Ectodermal cell (in vitro differentiated cells): Measurements from ENCODE around the gene PTRHD1.

Source experiments
- H3K27ac ChIP-seq: 2 replicates; pipeline ENCODE4 v1.7.0; 2013; ENCODE audit warnings: mild to moderate bottlenecking, low read depth, low read length; ENCODE audit not compliant: insufficient read depth, poor library complexity, severe bottlenecking
- H3K27me3 ChIP-seq: 2 replicates; pipeline ENCODE4 v1.7.0; 2013; ENCODE audit warnings: mild to moderate bottlenecking, low read length; ENCODE audit not compliant: insufficient read depth, control insufficient read depth, poor library complexity, severe bottlenecking
- H3K36me3 ChIP-seq: one replicate; pipeline ENCODE4 v1.7.0; 2013; ENCODE audit warnings: low read length; ENCODE audit not compliant: control insufficient read depth, insufficient read depth
- H3K4me1 ChIP-seq: one replicate; pipeline ENCODE4 v1.7.0; 2013; ENCODE audit warnings: low read length; ENCODE audit not compliant: control insufficient read depth, insufficient read depth
- H3K4me3 ChIP-seq: 2 replicates; pipeline ENCODE4 v1.7.0; 2013; ENCODE audit warnings: low read depth, low read length, control low read depth; ENCODE audit not compliant: insufficient read depth
- H3K9me3 ChIP-seq: 2 replicates; pipeline ENCODE4 v1.7.0; 2013; ENCODE audit warnings: mild to moderate bottlenecking, low read length, moderate library complexity; ENCODE audit not compliant: control insufficient read depth
- WGBS, 2 experiments: methylation state at CpG; one replicate each; pipeline ENCODE4 v1.1.7; 2013; ENCODE audit warnings: missing lambda C conversion rate in 2 of 2; 5-methylcytosine and 5-hydroxymethylcytosine counted together

The PTRHD1 gene

DNA sequence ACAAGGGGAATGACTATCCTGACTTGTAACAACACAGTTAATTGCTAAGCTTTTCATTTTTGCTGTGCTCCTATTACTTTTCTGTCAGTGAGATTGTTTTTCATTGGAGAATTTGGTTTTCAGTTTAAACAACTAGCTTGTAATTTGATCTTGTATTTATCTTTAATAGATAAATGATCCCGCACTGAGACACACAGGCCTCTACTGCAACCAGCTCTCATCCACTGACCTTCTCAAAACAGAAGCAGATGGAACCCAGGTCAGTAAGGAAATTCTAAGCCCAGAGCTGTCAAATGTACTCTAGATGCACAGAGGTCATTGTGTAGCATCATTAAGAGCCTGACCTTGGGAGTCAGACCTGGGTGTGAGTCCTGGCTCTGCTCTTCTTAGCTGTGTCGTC is 30.7 kb downstream of the PTRHD1 start:
- 96 to 100% methylated on average over 1 to 2 of the region's 2 CpGs for WGBS, 2 experiments
- Histone ChIP-seq H3K4me1 (no peaks in the 10 kb centered on the region), H3K27ac (no peak overlapping the region), H3K4me3 (no peak overlapping the region), H3K9me3 (no peaks in the 10 kb centered on the region), H3K36me3 (peaks cover 3% of the 10 kb centered on the region), H3K27me3 (no peaks in the 10 kb centered on the region)

DNA sequence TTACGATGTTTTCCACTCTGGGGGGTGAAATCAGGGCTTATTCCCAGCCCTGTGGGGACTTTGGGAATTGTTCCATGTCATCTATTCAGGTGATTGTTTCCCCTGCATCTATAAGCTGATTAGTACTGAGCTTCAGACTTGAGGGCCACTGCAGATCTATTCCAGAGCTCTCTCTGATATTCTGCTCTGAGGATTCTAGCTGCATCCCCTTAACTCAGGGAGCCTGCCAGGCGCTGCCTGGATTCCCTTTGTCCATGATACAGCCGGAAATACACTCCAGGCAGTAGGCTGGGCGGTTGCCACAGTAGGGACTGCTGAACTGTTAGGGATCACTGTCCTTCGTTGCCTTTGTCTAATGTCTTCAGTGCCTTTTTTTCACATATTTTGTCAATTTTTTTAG is 31.3 kb downstream of the PTRHD1 start:
- Histone ChIP-seq H3K9me3 (no peaks in the 10 kb centered on the region), H3K27me3 (no peaks in the 10 kb centered on the region), H3K4me1 (no peaks in the 10 kb centered on the region), H3K4me3 (no peak overlapping the region), H3K27ac (no peak overlapping the region), H3K36me3 (peaks cover 3% of the 10 kb centered on the region)
- WGBS, 2 experiments = 88 to 92% methylated on average over 5 of the region's 5 CpGs

DNA sequence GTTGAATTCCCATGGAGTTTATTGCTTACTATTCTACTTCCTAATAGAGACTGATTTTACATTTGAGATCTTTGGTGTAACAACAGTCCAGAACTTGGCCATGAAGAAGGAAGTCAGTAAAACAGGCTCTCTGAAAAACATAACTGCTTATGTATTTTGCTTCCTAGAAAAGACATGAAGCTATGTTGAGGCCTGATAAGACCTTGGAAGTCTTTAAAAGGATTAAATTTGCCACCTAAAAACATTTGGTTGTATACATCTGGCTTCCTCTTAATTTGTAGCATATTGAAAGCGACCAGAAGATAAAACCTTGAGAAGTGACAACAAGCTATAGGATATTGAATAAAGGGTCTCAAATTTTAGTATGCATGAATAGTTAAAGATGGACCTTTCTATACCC is 36.4 kb downstream of the PTRHD1 start:
- Histone ChIP-seq H3K4me3 (no peak overlapping the region), H3K36me3 (peaks cover 3% of the 10 kb centered on the region), H3K27me3 (no peaks in the 10 kb centered on the region), H3K27ac (no peak overlapping the region), H3K4me1 (no peaks in the 10 kb centered on the region), H3K9me3 (no peaks in the 10 kb centered on the region)
- WGBS, 2 experiments = 94 to 100% methylated on average over 1 of the region's 1 CpG

- Histone ChIP-seq H3K9me3 (no peaks in the 10 kb centered on the region), H3K4me3 (no peak overlapping the region), H3K4me1 (no peaks in the 10 kb centered on the region), H3K27ac (no peak overlapping the region), H3K27me3 (no peaks in the 10 kb centered on the region), H3K36me3 (peaks cover 3% of the 10 kb centered on the region)
- WGBS, 2 experiments = 66 to 67% methylated on average over 3 of the region's 3 CpGs
These were observed 38.0 kb downstream of the PTRHD1 start for GRCh38 chr2:24754985-24755705.

DNA sequence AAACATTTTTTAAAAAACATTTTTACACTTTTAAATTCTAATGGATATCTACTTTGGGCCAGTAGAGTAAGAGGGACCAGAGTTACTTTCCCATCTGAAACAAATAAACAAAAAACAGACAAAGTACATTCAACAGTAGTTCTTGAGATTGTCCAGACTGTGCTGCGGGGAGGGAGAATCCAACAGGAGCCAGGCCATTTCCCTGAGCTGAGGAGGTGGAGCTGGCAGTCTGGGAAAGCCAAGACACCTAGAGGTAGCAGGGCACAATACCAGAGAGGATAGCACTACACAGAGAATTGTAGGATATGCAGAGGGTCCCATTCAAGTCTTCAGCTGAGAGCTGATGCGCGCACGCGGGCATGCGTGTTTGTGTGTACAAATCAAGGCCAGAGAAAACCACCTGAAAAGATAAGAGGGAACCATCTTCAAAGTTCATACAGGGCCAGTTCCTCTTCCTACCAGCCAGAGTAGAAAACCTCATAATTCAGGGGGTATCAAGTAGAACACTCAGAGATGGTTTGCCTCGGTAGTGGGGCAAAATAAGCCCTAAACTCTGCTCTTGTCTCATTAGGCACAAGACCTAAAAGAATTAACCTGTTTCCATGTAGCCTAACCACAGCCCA is 44.0 kb downstream of the PTRHD1 start:
- no peaks in the 10 kb centered on the region for H3K36me3 ChIP-seq
- H3K27me3 ChIP-seq = no peaks in the 10 kb centered on the region
- no peaks in the 10 kb centered on the region for H3K4me1 ChIP-seq
- H3K4me3 ChIP-seq = no peak overlapping the region
- no peak overlapping the region for H3K27ac ChIP-seq
- 91 to 92% methylated on average over 7 of the region's 7 CpGs for WGBS, 2 experiments
- no peaks in the 10 kb centered on the region for H3K9me3 ChIP-seq

DNA sequence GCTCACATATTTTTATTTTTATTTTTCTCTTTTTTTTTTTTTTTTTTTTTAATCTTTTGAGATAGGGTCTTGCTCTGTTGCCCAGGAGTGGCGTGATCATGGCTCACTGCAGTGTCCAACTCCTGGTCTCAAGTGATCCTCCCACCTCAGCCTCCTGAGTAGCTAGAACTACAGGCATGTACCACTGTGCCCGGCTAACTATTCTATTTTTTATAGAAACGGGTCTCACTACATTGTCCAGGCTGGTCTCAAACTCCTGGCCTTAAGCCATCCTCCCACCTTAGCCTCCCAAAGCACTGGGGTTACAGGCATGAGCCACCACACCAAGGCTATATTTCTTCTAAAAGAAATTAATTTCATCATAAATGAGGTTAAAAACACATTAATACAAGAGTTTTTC is 45.9 kb downstream of the PTRHD1 start:
- H3K4me3 ChIP-seq = no peak overlapping the region
- WGBS, 2 experiments = 91 to 92% methylated on average over 3 of the region's 3 CpGs
- H3K9me3 ChIP-seq = no peaks in the 10 kb centered on the region
- peaks cover 3% of the 10 kb centered on the region for H3K4me1 ChIP-seq
- H3K27me3 ChIP-seq = no peaks in the 10 kb centered on the region
- H3K36me3 ChIP-seq = no peaks in the 10 kb centered on the region
- H3K27ac ChIP-seq = no peak overlapping the region

GRCh38 chr2:24745825-24746224 is 47.4 kb downstream of the PTRHD1 start:
- 82 to 92% methylated on average over 2 of the region's 2 CpGs for WGBS, 2 experiments
- peaks cover 3% of the 10 kb centered on the region for H3K4me1 ChIP-seq
- no peak overlapping the region for H3K27ac ChIP-seq
- no peak overlapping the region for H3K4me3 ChIP-seq
- H3K9me3 ChIP-seq = no peaks in the 10 kb centered on the region
- H3K36me3 ChIP-seq = no peaks in the 10 kb centered on the region
- no peaks in the 10 kb centered on the region for H3K27me3 ChIP-seq

GRCh38 chr2:24744356-24744755 is 48.8 kb downstream of the PTRHD1 start:
- no peak overlapping the region for H3K4me3 ChIP-seq
- H3K36me3 ChIP-seq = no peaks in the 10 kb centered on the region
- peaks cover 3% of the 10 kb centered on the region for H3K4me1 ChIP-seq
- no peaks in the 10 kb centered on the region for H3K27me3 ChIP-seq
- WGBS, 2 experiments = 86 to 100% methylated on average over 1 of the region's 1 CpG
- H3K27ac ChIP-seq = no peak overlapping the region
- no peaks in the 10 kb centered on the region for H3K9me3 ChIP-seq

DNA sequence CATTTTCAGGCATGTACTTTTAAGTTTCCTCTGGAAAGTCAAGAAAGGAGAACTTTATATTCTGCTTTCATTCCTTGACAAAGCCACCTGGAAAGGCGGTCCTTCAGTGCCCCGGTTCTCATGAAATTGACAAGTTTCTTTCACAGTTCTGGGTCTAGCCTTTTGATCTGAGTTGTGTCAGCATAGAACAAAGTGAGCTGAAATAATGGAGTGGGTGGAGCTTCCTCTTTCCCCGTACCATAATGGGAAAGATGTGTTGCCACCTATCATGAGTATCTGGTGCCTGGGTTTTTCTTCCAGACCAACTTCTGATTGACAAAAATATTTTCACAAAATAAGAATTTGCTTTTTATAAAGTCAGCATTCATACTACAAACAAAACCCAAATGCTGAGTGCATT is 49.3 kb downstream of the PTRHD1 start:
- H3K36me3 ChIP-seq = no peaks in the 10 kb centered on the region
- H3K27ac ChIP-seq = no peak overlapping the region
- no peaks in the 10 kb centered on the region for H3K27me3 ChIP-seq
- peaks cover 3% of the 10 kb centered on the region for H3K4me1 ChIP-seq
- WGBS, 2 experiments = 73 to 74% methylated on average over 3 of the region's 3 CpGs
- H3K9me3 ChIP-seq = no peaks in the 10 kb centered on the region
- H3K4me3 ChIP-seq = no peak overlapping the region

GRCh38 chr2:24742730-24743129 is 50.5 kb downstream of the PTRHD1 start:
- H3K36me3 ChIP-seq = no peaks in the 10 kb centered on the region
- whole genome bisulfite sequencing, 2 experiments = no CpG with 5 or more reads among the region's 1 CpG
- H3K27ac ChIP-seq = no peak overlapping the region
- H3K27me3 ChIP-seq = no peaks in the 10 kb centered on the region
- H3K9me3 ChIP-seq = no peaks in the 10 kb centered on the region
- no peak overlapping the region for H3K4me3 ChIP-seq
- H3K4me1 ChIP-seq = peaks cover 3% of the 10 kb centered on the region
